Right lung (tissue), 5 donors: Measurements from ENCODE around the gene TMPRSS3. TPM values are rescaled to one million over a fixed set of nuclear protein-coding genes. Genes with fewer than 3 reads are reported as not detected.

Experiments used
- DNase-seq, 2 donors: peaks; one replicate each; pipeline ENCODE4 v3.0.0-alpha.2; 2013
- polyA plus RNA-seq, 5 donors: library from polyadenylated mRNA; unstranded; fragments of 120-200 nt; gene quantifications; one replicate each; pipeline versions ENCODE4 v1.2.1 to v1.2.3, GENCODE V29; 2013; ENCODE audit warnings: inconsistent platforms in 1 of 5, low replicate concordance in 1 of 5; ENCODE audit not compliant: insufficient read length in 5 of 5, insufficient read depth in 1 of 5

The TMPRSS3 gene
- polyA plus RNA-seq, 5 donors = 0.58 to 1.0 (median 0.64) TPM

- no peak for DNase-seq
Observed at GRCh38 chr21:42337276-42337675, 58.6 kb downstream of the TMPRSS3 start.

- no peak for DNase-seq
Observed at GRCh38 chr21:42336054-42336453, 59.8 kb downstream of the TMPRSS3 start.

- no peak for DNase-seq
Observed at GRCh38 chr21:42332557-42333317, 63.1 kb downstream of the TMPRSS3 start.

GRCh38 chr21:42331660-42332059, 64.2 kb downstream of the TMPRSS3 start:
- no peak for DNase-seq

DNA sequence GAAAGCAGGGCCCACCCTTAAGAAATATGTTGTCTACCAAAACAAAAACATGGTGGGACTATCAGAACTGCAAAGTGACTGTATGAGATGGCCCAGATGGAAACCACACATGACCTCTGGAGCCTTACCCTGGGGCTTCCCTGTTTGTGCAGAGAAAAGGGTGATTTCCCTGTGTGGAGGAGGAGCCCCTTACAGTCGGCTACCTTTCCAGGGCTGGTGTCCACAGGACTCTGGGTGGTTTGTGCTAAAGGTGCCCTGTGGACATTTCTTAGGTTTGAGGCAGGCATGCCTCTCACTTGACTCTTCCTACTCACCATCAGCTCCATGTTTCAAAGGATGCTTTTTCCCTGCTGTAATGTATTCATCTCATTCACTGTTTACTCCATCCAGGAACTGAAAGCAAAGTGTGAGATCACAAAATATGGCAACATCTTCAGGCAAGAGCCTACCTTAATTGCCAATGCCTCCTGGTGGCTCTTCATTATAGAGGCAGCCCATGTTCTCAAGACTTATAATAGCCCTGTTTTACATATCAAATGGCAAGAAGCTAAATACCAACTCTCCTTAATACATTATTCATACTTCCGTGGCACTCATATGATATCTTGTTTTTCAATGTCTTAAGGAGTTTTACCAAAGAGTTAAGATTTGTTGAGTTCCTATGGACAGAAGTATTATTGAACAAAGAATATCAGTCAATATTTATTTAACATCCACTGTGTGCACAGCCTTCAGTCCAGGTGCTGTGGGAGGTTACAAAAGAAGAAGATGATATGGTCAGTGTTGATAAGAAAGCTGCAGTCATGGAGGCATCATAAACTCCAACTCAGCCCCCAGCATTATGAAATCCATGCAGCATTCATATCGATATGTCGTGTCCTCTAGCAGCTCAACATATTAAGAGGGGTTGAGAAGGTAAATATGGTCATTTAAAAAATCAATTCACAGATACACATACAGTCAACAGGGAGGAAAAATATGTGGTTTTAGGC, 65.2 kb downstream of the TMPRSS3 start:
- no peak for DNase-seq

DNA sequence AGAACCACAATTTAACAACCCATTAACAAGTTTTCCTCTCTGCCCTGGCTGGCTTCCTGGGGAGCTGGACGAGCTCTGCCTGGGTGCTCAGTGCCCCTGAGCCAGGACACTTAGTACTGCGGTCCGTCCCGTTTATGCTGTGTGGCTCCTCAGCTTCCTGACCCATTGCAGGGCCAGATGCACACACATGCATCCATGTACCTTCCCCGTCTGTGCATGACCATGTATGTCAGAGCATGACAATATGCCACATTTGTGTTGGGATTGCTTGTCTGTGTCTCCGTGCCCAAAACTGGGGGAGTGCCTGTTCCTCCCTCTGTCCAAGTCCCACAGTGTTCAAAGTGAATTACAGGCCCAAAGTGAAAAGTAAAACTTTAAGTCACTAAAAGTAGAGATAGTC, 71.0 kb downstream of the TMPRSS3 start:
- DNase-seq = no peak

Other genes starting within 250 kb of the TMPRSS3 start
- 10 to 100 TPM in 1 of 5 donors, 1 to 10 TPM in 4; 6.7 to 10.1 (median 8.8) TPM for gene ABCG1, start 176.9 kb downstream of the TMPRSS3 start, polyA plus RNA-seq
- gene TFF3, start 80.6 kb downstream of the TMPRSS3 start, polyA plus RNA-seq = 10 to 100 TPM in 4 of 5 donors, 1 to 10 TPM in 1; 6.2 to 22.5 (median 13.1) TPM
- gene TFF2, start 45.1 kb downstream of the TMPRSS3 start, polyA plus RNA-seq = not detected
- under 1 TPM in 1 of 5 donors, not detected in 4; 0.49 TPM for gene TFF1, start 29.5 kb downstream of the TMPRSS3 start, polyA plus RNA-seq
- gene UBASH3A, start 7.8 kb upstream of the TMPRSS3 start, polyA plus RNA-seq = under 1 TPM; 0.12 to 0.23 (median 0.14) TPM
- gene RSPH1, start 100.2 kb upstream of the TMPRSS3 start, polyA plus RNA-seq = 10 to 100 TPM in 4 of 5 donors, 1 to 10 TPM in 1; 4.4 to 28.3 (median 17.4) TPM
- gene SLC37A1, start 117.8 kb upstream of the TMPRSS3 start, polyA plus RNA-seq = 10 to 100 TPM in 2 of 5 donors, 1 to 10 TPM in 3; 8.8 to 11.6 (median 9.8) TPM